ENCODE results near the gene SPINK1.

- no peak for TF ChIP-seq CTCF (IDR thresholded peaks at IDR 0.05)
- no peak for TF ChIP-seq POLR2A (IDR thresholded peaks at IDR 0.05)
- no peak for TF ChIP-seq POLR2AphosphoS5 (IDR thresholded peaks at IDR 0.05)
Observed at GRCh38 chr5:147880487-147880886, 49.0 kb upstream of the SPINK1 start.
